T-cell (primary cell): Measurements from ENCODE around the gene RAB3GAP1. TPM values are rescaled to one million over a fixed set of nuclear protein-coding genes. Genes with fewer than 3 reads are reported as not detected.
A peak's percentile ranks its signal among the peaks of the same experiment; 100 is the strongest.
"Not testable (repeated sequence)": the region's sequence is repeated elsewhere in the genome, so short reads cannot be mapped to it uniquely, and the experiment has no call there.

Source experiments
- ATAC-seq, 4 experiments: fragments of 200-7000 bp in 3 of 4; fragments of 150-1000 bp in 1 of 4; cut with Tn5 transposase; replicated peaks in 1 of 4; 1 replicate in 3 of 4; 2 replicates in 1 of 4; pipeline ENCODE4 v1.10.0; 2021; ENCODE audit warnings: moderate library complexity in 3 of 4, mild to moderate bottlenecking in 2 of 4, moderate number of reproducible peaks in 1 of 4
- CTCF ChIA-PET, 2 donors: fragments of 300-600 bp; sonication (Branson Sonifier 250); formaldehyde crosslinking; loops; one replicate each; lab custom pipeline; 2022; ENCODE audit warnings: antibody characterized with exemption in 2 of 2; lab: Charles Lee
- POLR2A ChIA-PET, 2 donors: fragments of 300-600 bp; sonication (Branson Sonifier 250); formaldehyde crosslinking; loops; one replicate each; lab custom pipeline; 2022; ENCODE audit warnings: antibody characterized with exemption in 2 of 2; lab: Charles Lee
- DNase-seq, 35 experiments: peaks; one replicate each; pipeline versions ENCODE4 v3.0.0 to v3.0.0-alpha.2; 2013 to 2023
- H3K27ac ChIP-seq: one replicate; pipeline ENCODE4 v1.5.1; 2013; ENCODE audit warnings: low read length
- H3K27me3 ChIP-seq, 2 experiments: replicated peaks in 1 of 2; 1 replicate in 1 of 2; 2 replicates in 1 of 2; pipeline versions ENCODE4 v1.6.1 to v1.7.0; 2013; ENCODE audit warnings: low read length in 1 of 2, mixed read lengths in 1 of 2; ENCODE audit not compliant: control insufficient read depth in 2 of 2, insufficient read depth in 2 of 2; ENCODE audit errors: extremely low read depth in 1 of 2
- H3K36me3 ChIP-seq, 2 donors: 1 replicate in 1 of 2; 2 replicates in 1 of 2; pipeline versions ENCODE4 v1.6.1 to v1.7.0; 2013; ENCODE audit warnings: low read length in 1 of 2; ENCODE audit not compliant: control insufficient read depth in 2 of 2, insufficient read depth in 1 of 2; ENCODE audit errors: extremely low read depth in 1 of 2
- H3K4me1 ChIP-seq, 2 experiments: 1 replicate in 1 of 2; 2 replicates in 1 of 2; pipeline versions ENCODE4 v1.6.1 to v1.7.0; 2013; ENCODE audit warnings: low read length in 2 of 2, mixed read lengths in 1 of 2; ENCODE audit not compliant: insufficient read depth in 2 of 2, control insufficient read depth in 1 of 2; ENCODE audit errors: extremely low read depth in 1 of 2
- H3K4me3 ChIP-seq, 2 donors: 1 replicate in 1 of 2; 2 replicates in 1 of 2; pipeline versions ENCODE4 v1.5.1 to v1.7.0; 2013; ENCODE audit warnings: mild to moderate bottlenecking in 2 of 2, low read length in 1 of 2, moderate library complexity in 1 of 2; ENCODE audit not compliant: control insufficient read depth in 1 of 2; ENCODE audit errors: extremely low read depth in 1 of 2
- H3K9me3 ChIP-seq: 2 replicates; pipeline ENCODE4 v1.7.0; 2013
- H3K27ac Mint-ChIP-seq, 2 donors: one replicate each; pipeline ENCODE4 v1.8.0; 2020 to 2021; ENCODE audit warnings: mild to moderate bottlenecking in 2 of 2, mixed read lengths in 2 of 2
- H3K27me3 Mint-ChIP-seq, 2 donors: one replicate each; pipeline ENCODE4 v1.8.0; 2021 to 2022; ENCODE audit warnings: mixed read lengths in 2 of 2
- H3K36me3 Mint-ChIP-seq: one replicate; pipeline ENCODE4 v1.8.0; 2021; ENCODE audit warnings: mixed read lengths
- H3K4me1 Mint-ChIP-seq, 3 donors: one replicate each; pipeline ENCODE4 v1.8.0; 2020 to 2022; ENCODE audit warnings: mixed read lengths in 3 of 3, mild to moderate bottlenecking in 1 of 3
- H3K4me3 Mint-ChIP-seq, 3 donors: one replicate each; pipeline ENCODE4 v1.8.0; 2020 to 2022; ENCODE audit warnings: mild to moderate bottlenecking in 3 of 3, mixed read lengths in 3 of 3, moderate library complexity in 3 of 3
- H3K9me3 Mint-ChIP-seq, 3 donors: one replicate each; pipeline ENCODE4 v1.8.0; 2020 to 2022; ENCODE audit warnings: mixed read lengths in 3 of 3
- WGBS: methylation state at CpG from one replicate; pipeline ENCODE4 v1.1.5; 2013; ENCODE audit warnings: missing lambda C conversion rate; ENCODE audit not compliant: insufficient coverage; 5-methylcytosine and 5-hydroxymethylcytosine counted together
- total RNA-seq, 35 experiments: library from RNA in 6 of 35; stranded (reverse) in 6 of 35; fragments of 120-200 nt in 1 of 35; gene quantifications; one replicate each; pipeline versions ENCODE4 v1.2.1 to v1.2.4 and lab custom pipeline; 2013 to 2026

Gene RAB3GAP1
- total RNA-seq, 5 donors from 2014 or later (not counting 1 experiment from before 2014, with no cell fraction given) = 34.0 to 48.8 (median 40.7) TPM

- Histone ChIP-seq H3K27me3 (peaks cover 0 to 3% of the 10 kb centered on the region in 2 experiments), H3K9me3 (no peaks in the 10 kb centered on the region), H3K36me3 (no peaks in the 10 kb centered on the region), H3K4me3 (no peak overlapping the region), H3K27ac (no peak overlapping the region), H3K4me1 (no peaks in the 10 kb centered on the region)
- POLR2A ChIA-PET = no interaction called here
- Mint-ChIP-seq H3K9me3 (no peaks in the 10 kb centered on the region), H3K27ac (no peak overlapping the region), H3K4me1 (no peaks in the 10 kb centered on the region), H3K27me3 (peaks cover 4% of the 10 kb centered on the region in 2 donors), H3K4me3 (no peak overlapping the region), H3K36me3 (no peaks in the 10 kb centered on the region)
- DNase-seq (no peak), ATAC-seq (no peak)
- CTCF ChIA-PET = no interaction called here
- WGBS = 100% methylated on average over 1 of the region's 1 CpG
Observed at GRCh38 chr2:135030826-135031225, 21.3 kb upstream of the RAB3GAP1 start.

GRCh38 chr2:135033216-135033615 is 18.9 kb upstream of the RAB3GAP1 start:
- H3K27me3 ChIP-seq, H3K36me3 Mint-ChIP-seq, ATAC-seq, CTCF ChIA-PET, H3K4me1 Mint-ChIP-seq, H3K4me3 Mint-ChIP-seq, H3K4me3 ChIP-seq, H3K4me1 ChIP-seq, H3K9me3 ChIP-seq, H3K27ac ChIP-seq, DNase-seq, H3K27me3 Mint-ChIP-seq, H3K9me3 Mint-ChIP-seq, POLR2A ChIA-PET, H3K36me3 ChIP-seq, H3K27ac Mint-ChIP-seq: not testable (repeated sequence)
- WGBS = no CpG with 5 or more reads among the region's 33 CpGs

DNA sequence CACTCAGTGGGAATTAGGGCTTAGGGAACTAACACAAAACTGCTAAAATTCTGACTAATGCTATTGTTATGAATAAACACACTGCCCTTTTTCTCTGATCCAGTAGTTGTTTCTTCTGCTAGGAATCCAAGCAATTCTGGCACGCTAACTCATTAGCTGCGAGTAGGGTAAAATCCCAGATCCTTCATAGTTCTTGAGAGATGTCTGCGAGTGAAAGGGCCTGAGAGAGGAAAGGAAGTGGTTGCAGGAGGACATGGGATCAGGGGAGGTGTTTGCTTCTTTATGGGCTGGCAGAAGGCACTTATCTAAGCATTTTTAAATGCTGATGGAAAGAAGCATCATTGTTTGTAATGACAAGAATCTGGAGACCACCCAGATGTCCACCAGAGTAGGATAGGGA is 14.3 kb upstream of the RAB3GAP1 start:
- ATAC-seq (no peak), DNase-seq (no peak)
- Mint-ChIP-seq H3K4me3 (no peak overlapping the region), H3K27ac (no peak overlapping the region), H3K9me3 (no peaks in the 10 kb centered on the region), H3K27me3 (peaks cover 0 to 5% of the 10 kb centered on the region in 2 donors), H3K36me3 (no peaks in the 10 kb centered on the region), H3K4me1 (no peaks in the 10 kb centered on the region)
- Histone ChIP-seq H3K9me3 (no peaks in the 10 kb centered on the region), H3K36me3 (no peaks in the 10 kb centered on the region), H3K27me3 (no peaks in the 10 kb centered on the region), H3K4me3 (no peak overlapping the region), H3K27ac (no peak overlapping the region), H3K4me1 (no peaks in the 10 kb centered on the region)
- CTCF ChIA-PET = no interaction called here
- POLR2A ChIA-PET = no interaction called here
- 89% methylated on average over 3 of the region's 3 CpGs for WGBS

DNA sequence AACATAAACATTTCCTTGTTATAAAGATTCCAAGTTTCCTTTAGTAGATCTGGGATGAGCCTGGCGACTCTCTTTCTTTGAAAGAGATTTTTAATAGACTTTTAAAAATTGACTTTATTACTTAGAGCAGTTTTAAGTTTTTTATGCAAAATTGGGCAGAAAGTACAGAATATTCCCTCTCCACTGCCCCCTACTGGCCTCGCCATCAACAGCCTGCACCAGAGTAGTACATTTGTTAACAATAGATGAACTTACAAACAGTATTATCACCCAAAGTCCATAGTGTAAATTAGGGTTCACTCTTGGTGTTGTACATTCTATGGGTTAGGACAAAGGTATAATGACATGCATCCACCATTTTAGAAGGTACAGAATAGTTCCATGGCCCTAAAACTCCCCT is 8.7 kb upstream of the RAB3GAP1 start:
- Histone ChIP-seq H3K27me3 (no peaks in the 10 kb centered on the region), H3K9me3 (no peaks in the 10 kb centered on the region), H3K36me3 (no peaks in the 10 kb centered on the region), H3K27ac (no peak overlapping the region), H3K4me3 (no peak overlapping the region), H3K4me1 (no peaks in the 10 kb centered on the region)
- Mint-ChIP-seq H3K36me3 (no peaks in the 10 kb centered on the region), H3K4me1 (no peaks in the 10 kb centered on the region), H3K27me3 (peaks cover 0 to 13% of the 10 kb centered on the region in 2 donors), H3K4me3 (no peak overlapping the region), H3K9me3 (no peaks in the 10 kb centered on the region), H3K27ac (no peak overlapping the region)
- ATAC-seq = no peak
- ChIA-PET POLR2A (no interaction called here), CTCF (no interaction called here)
- peak in 13 of 35 experiments; percentile 1 to 46 (median 17) for DNase-seq
- no CpG with 5 or more reads among the region's 2 CpGs for WGBS

- Mint-ChIP-seq H3K27me3 (peaks cover 0 to 8% of the 10 kb centered on the region in 2 donors), H3K4me1 (peaks cover 0 to 10% (median 9%) of the 10 kb centered on the region in 3 donors), H3K9me3 (no peaks in the 10 kb centered on the region), H3K36me3 (no peaks in the 10 kb centered on the region), H3K4me3 (no peak within 1 kb of the TSS), H3K27ac (no peak within 1 kb of the TSS)
- Histone ChIP-seq H3K4me3 (no peak within 1 kb of the TSS), H3K27me3 (no peaks in the 10 kb centered on the region), H3K36me3 (no peaks in the 10 kb centered on the region), H3K9me3 (no peaks in the 10 kb centered on the region), H3K4me1 (peaks cover 0 to 8% of the 10 kb centered on the region in 2 experiments), H3K27ac (no peak within 1 kb of the TSS)
- ChIA-PET CTCF (no interaction called here), POLR2A (no interaction called here)
- ATAC-seq (no peak), DNase-seq (no peak)
Observed at GRCh38 chr2:135047300-135047699, 4.8 kb upstream of the RAB3GAP1 start, which contains the start of gene MAP3K19. Gene MAP3K19 (minus strand): TSS chr2:135047447. CDS start chr2:135024647, 22,800 bp downstream.

DNA sequence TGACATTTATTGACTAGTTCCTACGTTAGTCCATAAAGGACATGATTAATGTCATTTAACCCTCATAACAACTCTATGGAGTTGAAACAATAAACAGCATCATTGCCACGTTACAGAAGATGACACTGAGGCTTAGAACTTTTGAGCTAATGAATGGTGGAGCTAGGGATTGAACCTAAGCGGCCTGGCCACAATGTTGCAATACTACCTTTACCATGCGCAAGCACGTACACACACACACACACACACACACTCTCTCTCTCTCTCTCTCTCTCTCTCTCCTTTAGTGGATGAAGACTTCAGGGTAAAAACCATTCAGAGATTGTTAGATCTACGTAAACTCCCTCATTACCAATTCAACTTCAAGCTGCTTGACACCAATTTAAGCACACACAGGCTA is 4.0 kb upstream of the RAB3GAP1 start:
- Mint-ChIP-seq H3K27me3 (peaks cover 0 to 8% of the 10 kb centered on the region in 2 donors), H3K9me3 (no peaks in the 10 kb centered on the region), H3K4me1 (peaks cover 2 to 13% (median 11%) of the 10 kb centered on the region in 3 donors), H3K4me3 (no peak overlapping the region), H3K27ac (no peak overlapping the region), H3K36me3 (no peaks in the 10 kb centered on the region)
- peaks cover 4 to 10% of the 10 kb centered on the region in 2 experiments for H3K4me1 ChIP-seq
- DNase-seq = no peak
- ChIA-PET POLR2A (interaction anchor here in 1 of 2 donors (0.5 to 0.6 kb wide), 3 partner anchors 62 to 1285 kb away, joined by 4 to 5 read pairs (median 5); no protein-coding TSS in a partner anchor), CTCF (no interaction called here)
- H3K4me3 ChIP-seq = no peak overlapping the region
- H3K27ac ChIP-seq = no peak overlapping the region
- ATAC-seq = no peak
- WGBS = 100% methylated on average over 1 of the region's 6 CpGs
- H3K36me3 ChIP-seq = no peaks in the 10 kb centered on the region
- no peaks in the 10 kb centered on the region for H3K9me3 ChIP-seq
- H3K27me3 ChIP-seq = no peaks in the 10 kb centered on the region

- H3K27ac ChIP-seq = no peak overlapping the region
- Mint-ChIP-seq H3K9me3 (no peaks in the 10 kb centered on the region), H3K27ac (no peak overlapping the region), H3K36me3 (peaks cover 4% of the 10 kb centered on the region), H3K4me1 (peaks cover 22 to 32% (median 30%) of the 10 kb centered on the region in 3 donors), H3K4me3 (peak overlapping the region in 1 of 3 donors; percentile 61), H3K27me3 (peaks cover 0 to 2% of the 10 kb centered on the region in 2 donors)
- ChIA-PET CTCF (interaction anchor here in 1 of 2 donors (1.2 kb wide), 1 partner anchor 660 kb away, joined by 3 read pairs; no protein-coding TSS in a partner anchor), POLR2A (no interaction called here)
- no peaks in the 10 kb centered on the region for H3K9me3 ChIP-seq
- no peak for DNase-seq
- ATAC-seq = no peak
- H3K4me3 ChIP-seq = no peak overlapping the region
- H3K36me3 ChIP-seq = no peaks in the 10 kb centered on the region
- H3K27me3 ChIP-seq = no peaks in the 10 kb centered on the region
- no CpG with 5 or more reads among the region's 3 CpGs for WGBS
- peaks cover 6 to 27% of the 10 kb centered on the region in 2 experiments for H3K4me1 ChIP-seq
Observed at GRCh38 chr2:135050132-135050531, 2.0 kb upstream of the RAB3GAP1 start.
